SH-SY5Y (cell line): ENCODE measurements around the gene COL9A3.

ENCODE experiments used
- GATA2 ChIP-seq: IDR thresholded peaks from 2 replicates; pipeline ENCODE4 v1.6.1; 2011; ENCODE audit warnings: mild to moderate bottlenecking, low read depth, low read length
- GATA3 ChIP-seq: IDR thresholded peaks from 2 replicates; pipeline ENCODE4 v1.6.1; 2011; ENCODE audit warnings: low read depth, mild to moderate bottlenecking, low read length, moderate library complexity

DNA sequence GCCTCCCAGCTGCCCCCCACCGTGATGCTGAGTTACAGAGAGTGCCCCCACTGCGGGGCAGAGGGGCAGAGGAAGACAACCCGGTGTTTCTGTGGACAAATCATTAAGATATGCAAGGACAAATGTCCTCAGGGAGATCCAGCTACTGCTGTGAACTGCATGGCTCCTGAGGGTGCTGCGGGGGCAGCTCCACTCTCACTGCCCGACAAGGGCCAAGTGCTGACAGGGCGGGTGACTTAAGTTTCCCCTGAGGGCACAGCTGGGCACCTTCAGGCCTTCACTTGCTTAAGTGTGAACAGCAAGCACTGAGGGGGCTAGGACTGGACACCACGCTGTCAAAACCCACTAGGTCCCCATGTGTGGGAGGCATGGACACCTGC is 71.0 kb downstream of the COL9A3 start:
- TF ChIP-seq GATA3, result no peak
- no peak for TF ChIP-seq GATA2
